Retinal pigment epithelial cell (primary cell): ENCODE results near the gene NAV3.

Experiments
- DNase-seq: peaks from one replicate; pipeline ENCODE4 v3.0.0-alpha.2; 2010; ENCODE audit warnings: low read depth
- H3K4me3 ChIP-seq: 2 replicates; pipeline ENCODE4 v1.5.1; 2011; ENCODE audit warnings: mild to moderate bottlenecking, low read length, control low read depth, moderate library complexity
- TF ChIP-seq, protein P1 (sequence below): conservative IDR thresholded peaks from 2 replicates; pipeline ENCODE4 v1.5.1; 2011; ENCODE audit warnings: low read depth, low read length, control low read depth, inconsistent platforms

The NAV3 gene

DNA sequence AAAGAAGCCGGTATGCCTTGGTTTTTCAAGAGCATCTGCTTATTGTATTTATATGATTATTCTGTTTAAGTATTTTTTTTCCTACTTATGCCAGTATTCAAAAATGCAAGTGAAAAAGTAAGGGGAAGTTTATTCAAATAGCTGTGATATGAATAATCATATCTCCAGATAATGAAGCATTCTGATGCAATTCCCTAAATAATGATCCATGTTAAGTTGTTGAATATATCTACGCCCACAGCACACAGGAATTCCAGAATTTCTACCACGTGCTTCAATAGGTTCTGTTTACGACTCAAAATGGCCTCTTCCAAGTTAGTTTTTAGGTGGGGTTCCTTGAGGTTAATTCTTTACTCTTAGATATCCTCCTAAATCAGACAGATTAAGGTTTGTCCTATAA is 208.3 kb downstream of the NAV3 start:
- no peak overlapping the region for H3K4me3 ChIP-seq
- DNase-seq = no peak
- TF ChIP-seq, protein P1, sequence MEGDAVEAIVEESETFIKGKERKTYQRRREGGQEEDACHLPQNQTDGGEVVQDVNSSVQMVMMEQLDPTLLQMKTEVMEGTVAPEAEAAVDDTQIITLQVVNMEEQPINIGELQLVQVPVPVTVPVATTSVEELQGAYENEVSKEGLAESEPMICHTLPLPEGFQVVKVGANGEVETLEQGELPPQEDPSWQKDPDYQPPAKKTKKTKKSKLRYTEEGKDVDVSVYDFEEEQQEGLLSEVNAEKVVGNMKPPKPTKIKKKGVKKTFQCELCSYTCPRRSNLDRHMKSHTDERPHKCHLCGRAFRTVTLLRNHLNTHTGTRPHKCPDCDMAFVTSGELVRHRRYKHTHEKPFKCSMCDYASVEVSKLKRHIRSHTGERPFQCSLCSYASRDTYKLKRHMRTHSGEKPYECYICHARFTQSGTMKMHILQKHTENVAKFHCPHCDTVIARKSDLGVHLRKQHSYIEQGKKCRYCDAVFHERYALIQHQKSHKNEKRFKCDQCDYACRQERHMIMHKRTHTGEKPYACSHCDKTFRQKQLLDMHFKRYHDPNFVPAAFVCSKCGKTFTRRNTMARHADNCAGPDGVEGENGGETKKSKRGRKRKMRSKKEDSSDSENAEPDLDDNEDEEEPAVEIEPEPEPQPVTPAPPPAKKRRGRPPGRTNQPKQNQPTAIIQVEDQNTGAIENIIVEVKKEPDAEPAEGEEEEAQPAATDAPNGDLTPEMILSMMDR = no peak

DNA sequence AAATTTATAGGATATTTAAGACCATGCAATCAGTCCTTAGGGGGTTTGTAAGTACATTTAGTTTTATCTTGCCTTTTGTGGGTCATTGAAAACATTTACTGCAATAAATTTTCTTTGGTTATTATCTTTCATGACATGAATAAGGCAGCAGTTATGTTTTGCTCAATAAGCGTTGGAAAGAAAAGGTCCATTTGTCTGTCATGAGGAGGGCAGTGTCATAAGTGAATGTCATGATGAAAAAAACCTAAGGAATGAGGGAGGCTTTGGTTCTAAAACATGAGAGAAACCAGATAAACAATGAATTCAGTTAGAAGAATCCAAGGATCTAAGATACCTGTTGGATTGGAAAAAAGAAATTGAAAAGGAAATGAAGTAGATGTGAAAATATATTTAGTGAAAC is 209.4 kb downstream of the NAV3 start:
- DNase-seq = no peak
- TF ChIP-seq, protein P1 = no peak
- no peak overlapping the region for H3K4me3 ChIP-seq

DNA sequence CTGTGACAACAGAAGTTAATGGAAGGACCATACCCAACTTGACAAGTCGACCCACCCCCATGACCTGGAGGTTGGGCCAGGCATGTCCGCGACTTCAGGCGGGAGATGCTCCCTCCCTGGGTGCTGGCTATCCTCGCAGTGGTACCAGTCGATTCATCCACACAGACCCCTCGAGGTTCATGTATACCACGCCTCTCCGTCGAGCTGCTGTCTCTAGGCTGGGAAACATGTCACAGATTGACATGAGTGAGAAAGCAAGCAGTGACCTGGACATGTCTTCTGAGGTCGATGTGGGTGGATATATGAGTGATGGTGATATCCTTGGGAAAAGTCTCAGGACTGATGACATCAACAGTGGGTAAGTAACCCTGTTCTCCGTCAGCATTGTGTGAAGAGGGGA is 220.1 kb downstream of the NAV3 start:
- TF ChIP-seq, protein P1 = no peak
- DNase-seq = no peak
- H3K4me3 ChIP-seq = no peak overlapping the region

DNA sequence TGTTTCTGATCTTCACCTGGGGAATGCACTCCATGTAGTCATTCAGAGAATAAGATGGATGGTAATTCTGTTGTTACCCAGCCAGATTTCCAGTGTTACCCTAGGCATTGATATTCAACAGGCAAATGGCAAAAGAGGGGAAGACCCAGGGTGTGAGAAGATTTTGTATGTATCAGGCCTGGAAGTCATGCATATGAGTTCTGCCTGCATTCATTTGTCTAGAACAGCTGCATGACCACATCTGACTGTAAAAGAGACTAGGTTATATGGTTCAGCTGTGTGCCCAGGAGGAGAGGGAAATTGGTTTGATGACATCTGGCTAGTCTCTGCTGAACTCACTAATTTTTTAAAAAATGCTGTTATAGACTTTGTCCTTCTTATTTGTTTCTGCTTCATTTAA is 224.9 kb downstream of the NAV3 start:
- TF ChIP-seq, protein P1 = no peak
- H3K4me3 ChIP-seq = no peak overlapping the region

DNA sequence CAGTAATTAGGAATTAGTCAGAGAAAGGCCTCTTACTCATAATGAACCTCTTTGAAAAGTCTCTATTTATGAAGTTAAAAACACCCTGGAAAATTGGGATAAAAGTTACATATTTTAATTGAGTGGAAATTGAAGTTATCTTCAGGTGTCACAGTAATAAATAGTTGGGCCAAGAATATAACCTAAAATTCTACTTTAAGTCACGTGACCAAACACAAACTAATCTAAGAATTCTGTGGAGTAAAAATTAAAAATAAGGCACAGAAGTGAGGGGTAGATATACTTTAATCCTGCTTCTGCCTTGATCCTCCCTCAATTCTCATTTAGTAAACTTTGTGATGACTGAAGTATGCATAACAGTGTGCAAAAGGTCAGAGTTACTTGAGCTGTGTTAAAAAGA is 226.4 kb downstream of the NAV3 start:
- no peak for DNase-seq
- H3K4me3 ChIP-seq = no peak overlapping the region
- TF ChIP-seq, protein P1 = no peak

More for the DNA sequence above, 224.9 kb downstream of the NAV3 start:
- DNase-seq = no peak

DNA sequence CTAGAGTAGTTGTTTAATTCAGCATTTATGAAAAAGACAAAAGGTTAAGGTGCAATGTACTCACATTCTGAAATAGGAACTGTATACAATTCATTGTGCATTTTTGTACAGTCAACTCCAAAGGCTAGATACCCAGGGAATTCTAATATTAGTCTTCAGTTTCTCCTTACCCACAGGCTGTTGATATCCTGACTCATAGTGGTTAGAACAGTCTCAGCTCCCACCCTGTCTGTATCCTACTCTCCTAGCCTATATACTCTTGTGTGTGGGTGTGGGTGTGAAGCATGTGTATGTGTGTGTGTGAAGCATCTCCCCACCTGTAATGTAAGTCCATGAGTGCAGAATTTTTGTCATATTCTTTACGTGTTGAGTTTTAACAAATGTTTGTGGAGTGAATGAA is 229.5 kb downstream of the NAV3 start:
- TF ChIP-seq, protein P1 = no peak
- no peak for DNase-seq
- H3K4me3 ChIP-seq = no peak overlapping the region

DNA sequence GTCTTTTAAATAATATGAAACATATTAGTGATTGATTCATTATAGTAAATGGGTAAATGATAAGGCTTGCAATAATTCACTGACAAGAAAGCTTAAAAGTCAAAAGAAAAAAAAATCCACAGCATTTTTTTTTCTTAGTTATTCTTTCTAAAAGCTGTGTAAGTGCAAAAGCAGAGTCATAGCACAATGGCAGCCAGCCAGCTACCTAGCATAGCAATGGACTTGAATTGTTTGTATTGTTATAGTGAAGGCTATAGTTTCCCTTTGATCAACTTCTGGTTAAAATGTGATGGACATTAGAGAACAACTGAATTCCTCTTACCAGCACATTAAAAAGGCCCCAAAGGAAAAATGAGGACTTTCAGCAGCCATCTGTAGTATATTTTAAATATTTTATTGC is 232.1 kb downstream of the NAV3 start:
- no peak overlapping the region for H3K4me3 ChIP-seq
- peak; percentile 57 for DNase-seq
- TF ChIP-seq, protein P1 = no peak
